ENCODE results near the gene FSHR.

- TF ChIP-seq EZH2 (optimal IDR thresholded peaks at IDR 0.05; ENCODE audit: low read depth, low read length) (no peak), CTCF (IDR thresholded peaks at IDR 0.05; ENCODE audit: low read length) (no peak)
These were observed 151.6 kb downstream of the FSHR start for GRCh38 chr2:49002750-49003149.

Measured in MM.1S (cell line).